HepG2 (cell line): Measurements from ENCODE around the gene MZF1. TPM values are rescaled to one million over a fixed set of nuclear protein-coding genes. Genes with fewer than 3 reads are reported as not detected.

Experiments
- ATF7 ChIP-seq, 2 experiments: fragments of 450-650 bp in 1 of 2; sonication (generic) in 1 of 2; formaldehyde crosslinking in 1 of 2; IDR thresholded peaks; 2 replicates each; pipeline versions ENCODE4 v1.4.0 to v1.6.1; 2016 to 2020; ENCODE audit warnings: antibody characterized with exemption in 1 of 2, mild to moderate bottlenecking in 1 of 2, missing genetic modification reagents in 1 of 2
- ATM ChIP-seq: fragments of 450-650 bp; IDR thresholded peaks from 2 replicates; pipeline ENCODE4 v1.7.1; 2017; ENCODE audit warnings: mild to moderate bottlenecking, borderline replicate concordance
- BORCS8-MEF2B ChIP-seq: sonication (generic); formaldehyde crosslinking; IDR thresholded peaks from 2 replicates; pipeline ENCODE4 v1.8.0; 2022; ENCODE audit warnings: mild to moderate bottlenecking, missing genetic modification reagents
- RARG ChIP-seq: sonication (generic); formaldehyde crosslinking; IDR thresholded peaks from 2 replicates; pipeline ENCODE4 v1.4.0; 2020; ENCODE audit warnings: low read depth, mild to moderate bottlenecking, missing genetic modification reagents
- SALL2 ChIP-seq: sonication (generic); formaldehyde crosslinking; IDR thresholded peaks from 2 replicates; pipeline ENCODE4 v1.8.1; 2023; ENCODE audit warnings: mild to moderate bottlenecking, missing genetic modification reagents, inconsistent platforms
- YEATS2 ChIP-seq: sonication (generic); formaldehyde crosslinking; IDR thresholded peaks from 2 replicates; pipeline ENCODE4 v1.4.0; 2020; ENCODE audit warnings: missing genetic modification reagents, borderline replicate concordance
- ZBTB42 ChIP-seq: sonication (generic); formaldehyde crosslinking; IDR thresholded peaks from 2 replicates; pipeline ENCODE4 v1.5.0; 2020; ENCODE audit warnings: mild to moderate bottlenecking, missing genetic modification reagents
- ZNF350 ChIP-seq: sonication (generic); formaldehyde crosslinking; IDR thresholded peaks from 2 replicates; pipeline ENCODE4 v1.4.0; 2020; ENCODE audit warnings: mild to moderate bottlenecking, low read depth, missing genetic modification reagents, borderline replicate concordance
- ZNF687 ChIP-seq: sonication (generic); formaldehyde crosslinking; IDR thresholded peaks from 2 replicates; pipeline ENCODE4 v1.5.1; 2020; ENCODE audit warnings: mild to moderate bottlenecking, missing genetic modification reagents, moderate library complexity
- polyA plus RNA-seq, 8 experiments: library from polyadenylated mRNA; depleted of rRNA in 3 of 8; stranded (reverse) in 7 of 8; unstranded in 1 of 8; fragments of >200 nt; fragmentation: Illumina TruSeq in 4 of 8; extraction: Trizol in 4 of 8; gene quantifications; 2 replicates each; pipeline versions ENCODE4 v1.2.1 to v1.2.3, GENCODE V29; 2011 to 2016; ENCODE audit warnings: low read depth in 4 of 8, missing spikeins in 1 of 8, mixed read lengths in 1 of 8; ENCODE audit not compliant: insufficient read depth in 1 of 8
- total RNA-seq, 5 experiments: library from RNA; depleted of rRNA; stranded (reverse); fragments of >200 nt; fragmentation: Illumina TruSeq; extraction: Trizol; gene quantifications; 2 replicates each; pipeline ENCODE4 v1.2.3, GENCODE V29; 2016; ENCODE audit warnings: low read depth in 1 of 5
- TF ChIP-seq, protein P1 (sequence below): sonication (generic); formaldehyde crosslinking; IDR thresholded peaks from 2 replicates; pipeline ENCODE4 v1.4.0; 2020; ENCODE audit warnings: missing genetic modification reagents, low read depth, mild to moderate bottlenecking, borderline replicate concordance
- TF ChIP-seq, protein P2 (sequence below): sonication (generic); formaldehyde crosslinking; IDR thresholded peaks from 2 replicates; pipeline ENCODE4 v1.4.0; 2020; ENCODE audit warnings: missing genetic modification reagents
- TF ChIP-seq, protein P3 (sequence below): sonication (generic); formaldehyde crosslinking; IDR thresholded peaks from 2 replicates; pipeline ENCODE4 v1.4.0; 2020; ENCODE audit warnings: missing genetic modification reagents
- TF ChIP-seq, protein P4 (sequence below): sonication (generic); formaldehyde crosslinking; IDR thresholded peaks from 2 replicates; pipeline ENCODE4 v1.5.0; 2020; ENCODE audit warnings: mild to moderate bottlenecking, missing genetic modification reagents, borderline replicate concordance

MZF1 gene
- total and polyA plus RNA-seq, 2 of the 13 experiments (the other 11 are each of a cell fraction or from before 2014, with no cell fraction given) = 3.1 to 8.1 TPM

DNA sequence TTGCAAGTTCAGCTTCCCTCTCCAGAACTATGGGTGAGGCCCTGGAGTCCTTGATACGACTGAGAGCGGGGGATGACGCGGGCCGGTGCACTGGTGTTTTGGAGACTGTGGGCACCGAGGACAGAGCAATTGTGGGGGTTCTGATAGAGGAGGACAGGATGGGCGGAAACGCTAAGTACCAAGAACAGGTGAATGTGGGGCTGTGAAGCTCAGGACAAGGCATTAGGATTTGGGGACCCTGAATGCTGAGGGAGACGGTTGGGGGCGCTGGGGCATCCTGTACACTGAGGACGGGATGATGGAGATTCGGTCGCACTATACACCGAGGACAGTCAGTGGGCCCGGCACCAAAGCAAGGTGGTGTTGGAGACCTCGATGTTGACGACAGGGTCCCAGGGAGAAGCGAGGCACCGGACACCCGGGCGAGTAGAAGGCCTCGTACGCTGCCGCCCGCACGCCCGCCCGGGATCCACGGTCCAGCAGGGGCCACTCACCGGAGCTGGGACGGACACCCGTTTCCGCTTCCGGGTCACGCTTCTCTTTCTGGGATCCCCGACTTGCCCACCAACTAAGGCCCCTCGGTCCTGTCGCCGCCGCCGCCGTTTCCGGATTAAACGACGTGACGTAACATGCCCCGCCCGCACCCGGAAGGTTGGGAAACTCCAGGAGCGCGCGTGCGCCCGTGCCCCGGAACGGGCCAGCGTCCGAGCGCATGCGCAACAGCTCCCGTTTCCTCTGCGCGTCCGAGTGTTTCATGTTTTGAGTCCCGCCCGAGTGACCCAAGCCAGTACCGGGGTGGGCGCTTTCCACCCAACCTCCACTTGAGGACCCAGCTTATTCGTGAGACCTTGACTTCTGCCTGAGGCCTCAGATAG lies 18.4 kb downstream of the MZF1 start, which contains the start of gene CHMP2A (continued):
- TF ChIP-seq, protein P1, sequence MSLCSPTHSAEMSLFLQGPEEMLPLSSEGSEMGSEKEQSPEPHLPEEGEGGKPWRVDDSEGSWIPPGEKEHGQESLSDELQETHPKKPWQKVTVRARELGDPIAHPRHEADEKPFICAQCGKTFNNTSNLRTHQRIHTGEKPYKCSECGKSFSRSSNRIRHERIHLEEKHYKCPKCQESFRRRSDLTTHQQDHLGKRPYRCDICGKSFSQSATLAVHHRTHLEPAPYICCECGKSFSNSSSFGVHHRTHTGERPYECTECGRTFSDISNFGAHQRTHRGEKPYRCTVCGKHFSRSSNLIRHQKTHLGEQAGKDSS = peak; percentile 46; the same call in 1 of the 2 replicates
- peak; percentile 57; the same call in 1 of the 2 replicates for TF ChIP-seq SALL2 (CRISPR knock-in tag)
- peak; percentile 53 for TF ChIP-seq ZNF350
- TF ChIP-seq ATF7 (IDR thresholded peaks at IDR 0.05) = no peak
- TF ChIP-seq ATF7 (CRISPR knock-in tag; IDR thresholded peaks at IDR 0.05) = no peak
- TF ChIP-seq, protein P2, sequence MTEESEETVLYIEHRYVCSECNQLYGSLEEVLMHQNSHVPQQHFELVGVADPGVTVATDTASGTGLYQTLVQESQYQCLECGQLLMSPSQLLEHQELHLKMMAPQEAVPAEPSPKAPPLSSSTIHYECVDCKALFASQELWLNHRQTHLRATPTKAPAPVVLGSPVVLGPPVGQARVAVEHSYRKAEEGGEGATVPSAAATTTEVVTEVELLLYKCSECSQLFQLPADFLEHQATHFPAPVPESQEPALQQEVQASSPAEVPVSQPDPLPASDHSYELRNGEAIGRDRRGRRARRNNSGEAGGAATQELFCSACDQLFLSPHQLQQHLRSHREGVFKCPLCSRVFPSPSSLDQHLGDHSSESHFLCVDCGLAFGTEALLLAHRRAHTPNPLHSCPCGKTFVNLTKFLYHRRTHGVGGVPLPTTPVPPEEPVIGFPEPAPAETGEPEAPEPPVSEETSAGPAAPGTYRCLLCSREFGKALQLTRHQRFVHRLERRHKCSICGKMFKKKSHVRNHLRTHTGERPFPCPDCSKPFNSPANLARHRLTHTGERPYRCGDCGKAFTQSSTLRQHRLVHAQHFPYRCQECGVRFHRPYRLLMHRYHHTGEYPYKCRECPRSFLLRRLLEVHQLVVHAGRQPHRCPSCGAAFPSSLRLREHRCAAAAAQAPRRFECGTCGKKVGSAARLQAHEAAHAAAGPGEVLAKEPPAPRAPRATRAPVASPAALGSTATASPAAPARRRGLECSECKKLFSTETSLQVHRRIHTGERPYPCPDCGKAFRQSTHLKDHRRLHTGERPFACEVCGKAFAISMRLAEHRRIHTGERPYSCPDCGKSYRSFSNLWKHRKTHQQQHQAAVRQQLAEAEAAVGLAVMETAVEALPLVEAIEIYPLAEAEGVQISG (CRISPR knock-in tag) = peak; percentile 86
- no peak for TF ChIP-seq ATM
- no peak for TF ChIP-seq ZBTB42 (CRISPR knock-in tag)
- peak; percentile 64; the same call in 1 of the 2 replicates for TF ChIP-seq YEATS2 (CRISPR knock-in tag)
- no peak for TF ChIP-seq RARG (CRISPR knock-in tag)
- 0 out of 2 replicates have a peak, but pooled peaks have one; percentile 3 for TF ChIP-seq BORCS8-MEF2B (CRISPR knock-in tag)
- TF ChIP-seq, protein P3, sequence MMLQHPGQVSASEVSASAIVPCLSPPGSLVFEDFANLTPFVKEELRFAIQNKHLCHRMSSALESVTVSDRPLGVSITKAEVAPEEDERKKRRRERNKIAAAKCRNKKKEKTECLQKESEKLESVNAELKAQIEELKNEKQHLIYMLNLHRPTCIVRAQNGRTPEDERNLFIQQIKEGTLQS (CRISPR knock-in tag) = 0 out of 2 replicates have a peak, but pooled peaks have one; percentile 18
- TF ChIP-seq, protein P4, sequence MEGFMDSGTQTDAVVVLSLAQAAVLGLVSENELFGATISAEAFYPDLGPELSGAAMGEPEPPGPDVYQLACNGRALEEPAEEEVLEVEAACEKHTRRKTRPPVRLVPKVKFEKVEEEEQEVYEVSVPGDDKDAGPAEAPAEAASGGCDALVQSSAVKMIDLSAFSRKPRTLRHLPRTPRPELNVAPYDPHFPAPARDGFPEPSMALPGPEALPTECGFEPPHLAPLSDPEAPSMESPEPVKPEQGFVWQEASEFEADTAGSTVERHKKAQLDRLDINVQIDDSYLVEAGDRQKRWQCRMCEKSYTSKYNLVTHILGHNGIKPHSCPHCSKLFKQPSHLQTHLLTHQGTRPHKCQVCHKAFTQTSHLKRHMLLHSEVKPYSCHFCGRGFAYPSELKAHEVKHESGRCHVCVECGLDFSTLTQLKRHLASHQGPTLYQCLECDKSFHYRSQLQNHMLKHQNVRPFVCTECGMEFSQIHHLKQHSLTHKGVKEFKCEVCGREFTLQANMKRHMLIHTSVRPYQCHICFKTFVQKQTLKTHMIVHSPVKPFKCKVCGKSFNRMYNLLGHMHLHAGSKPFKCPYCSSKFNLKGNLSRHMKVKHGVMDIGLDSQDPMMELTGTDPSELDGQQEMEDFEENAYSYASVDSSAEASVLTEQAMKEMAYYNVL (CRISPR knock-in tag) = no peak
- TF ChIP-seq ZNF687 (CRISPR knock-in tag) = peak; percentile 86
